GM12878 (cell line): ENCODE results near the gene LRRC61. TPM values are rescaled to one million over a fixed set of nuclear protein-coding genes. Genes with fewer than 3 reads are reported as not detected.

Source experiments
- BHLHE40 ChIP-seq, 2 experiments: fragments of 450-650 bp in 1 of 2; IDR thresholded peaks; 2 replicates each; pipeline ENCODE4 v1.6.1; 2011 to 2017; ENCODE audit warnings: low read depth in 2 of 2, borderline replicate concordance in 1 of 2, improper control_type of control experiment in 1 of 2, low read length in 1 of 2, mild to moderate bottlenecking in 1 of 2
- BRCA1 ChIP-seq: IDR thresholded peaks from 2 replicates; pipeline ENCODE4 v1.6.1; 2011; ENCODE audit warnings: low read depth, low read length, improper control_type of control experiment
- CEBPB ChIP-seq, 2 experiments: fragments of 150-350 bp in 1 of 2; IDR thresholded peaks; 2 replicates each; pipeline ENCODE4 v1.6.1; 2012 to 2014; ENCODE audit warnings: low read depth in 2 of 2, low read length in 2 of 2, borderline replicate concordance in 1 of 2, inconsistent platforms in 1 of 2
- CEBPZ ChIP-seq: fragments of 150-350 bp; IDR thresholded peaks from 2 replicates; pipeline ENCODE4 v1.6.1; 2016; ENCODE audit warnings: low read depth, low read length
- CREM ChIP-seq: IDR thresholded peaks from 2 replicates; pipeline ENCODE4 v1.6.1; 2014; ENCODE audit warnings: antibody characterized with exemption, low read depth
- FOS ChIP-seq: IDR thresholded peaks from 3 replicates; pipeline ENCODE4 v1.6.1; 2011; ENCODE audit warnings: borderline replicate concordance; ENCODE audit not compliant: insufficient read length; ENCODE audit errors: extremely low read depth
- HDGF ChIP-seq: fragments of 450-650 bp; IDR thresholded peaks from 2 replicates; pipeline ENCODE4 v1.6.1; 2016; ENCODE audit warnings: antibody characterized with exemption
- MEF2A ChIP-seq: IDR thresholded peaks from 2 replicates; pipeline ENCODE4 v1.6.1; 2011; ENCODE audit warnings: low read depth, mild to moderate bottlenecking, low read length, moderate library complexity; ENCODE audit not compliant: insufficient read depth
- NFYB ChIP-seq: IDR thresholded peaks from 2 replicates; pipeline ENCODE4 v1.6.1; 2011; ENCODE audit warnings: low read depth, mild to moderate bottlenecking, low read length, improper control_type of control experiment, moderate library complexity; ENCODE audit not compliant: insufficient read depth
- POLR2AphosphoS2 ChIP-seq: IDR thresholded peaks from 2 replicates; pipeline ENCODE4 v1.6.1; 2011; ENCODE audit warnings: low read depth, mild to moderate bottlenecking, low read length, improper control_type of control experiment, moderate library complexity
- SIX5 ChIP-seq: IDR thresholded peaks from 2 replicates; pipeline ENCODE4 v1.6.1; 2011; ENCODE audit warnings: mild to moderate bottlenecking, low read depth, low read length, moderate library complexity; ENCODE audit not compliant: severe bottlenecking
- SMAD1 ChIP-seq: fragments of 450-650 bp; IDR thresholded peaks from 2 replicates; pipeline ENCODE4 v1.6.1; 2018; ENCODE audit warnings: mild to moderate bottlenecking, low read depth; ENCODE audit not compliant: partially characterized antibody
- SMC3 ChIP-seq: IDR thresholded peaks from 2 replicates; pipeline ENCODE4 v1.6.1; 2011; ENCODE audit warnings: low read length, improper control_type of control experiment, borderline replicate concordance
- STAT3 ChIP-seq: IDR thresholded peaks from 2 replicates; pipeline ENCODE4 v1.6.1; 2011; ENCODE audit warnings: low read depth, low read length, improper control_type of control experiment
- SUZ12 ChIP-seq: fragments of 200-600 bp; sonication (generic); IDR thresholded peaks from one replicate; pipeline ENCODE4 v1.6.1; 2018; ENCODE audit warnings: antibody characterized with exemption, mild to moderate bottlenecking; ENCODE audit not compliant: unreplicated experiment
- ZNF622 ChIP-seq: fragments of 450-650 bp; IDR thresholded peaks from 2 replicates; pipeline ENCODE4 v1.6.1; 2017; ENCODE audit warnings: mild to moderate bottlenecking, inconsistent platforms
- ZSCAN29 ChIP-seq: fragments of 450-650 bp; IDR thresholded peaks from 2 replicates; pipeline ENCODE4 v1.6.1; 2017; ENCODE audit warnings: mild to moderate bottlenecking, moderate library complexity
- polyA plus RNA-seq, 11 experiments: library from polyadenylated mRNA; depleted of rRNA in 4 of 11; unstranded in 6 of 11; stranded (reverse) in 5 of 11; fragments of >200 nt; fragmentation: Nextera tagmentation in 4 of 11; fragmentation: Illumina TruSeq in 1 of 11; extraction: Ambion mirVana in 4 of 11; extraction: Trizol in 1 of 11; gene quantifications; 1 replicate in 1 of 11; 2 replicates in 10 of 11; pipeline versions ENCODE4 v1.2.1 to v1.2.3, GENCODE V29; 2011 to 2016; ENCODE audit warnings: inconsistent platforms in 2 of 11, missing spikeins in 2 of 11, low read depth in 1 of 11
- total RNA-seq, 4 experiments: library from RNA; depleted of rRNA in 3 of 4; stranded (reverse); fragments of >200 nt in 3 of 4; fragmentation: Illumina TruSeq in 1 of 4; extraction: Trizol in 1 of 4; gene quantifications; 2 replicates each; pipeline versions ENCODE4 v1.2.1 to v1.2.3, GENCODE V29; 2013 to 2021
- TF ChIP-seq, protein P1 (sequence below), 3 experiments: IDR thresholded peaks in 2 of 3; conservative IDR thresholded peaks in 1 of 3; 2 replicates each; pipeline ENCODE4 v1.5.1; 2011; ENCODE audit warnings: low read depth in 3 of 3, low read length in 3 of 3, mild to moderate bottlenecking in 3 of 3, control low read depth in 2 of 3, moderate library complexity in 2 of 3, inconsistent platforms in 1 of 3, mixed read lengths in 1 of 3; ENCODE audit not compliant: control insufficient read depth in 2 of 3, insufficient read depth in 1 of 3; ENCODE audit errors: extremely low read depth in 1 of 3
- TF ChIP-seq, protein P2 (sequence below): IDR thresholded peaks from 2 replicates; pipeline ENCODE4 v1.6.1; 2012; ENCODE audit warnings: improper control_type of control experiment, low read depth, low read length; ENCODE audit not compliant: insufficient replicate concordance

The LRRC61 gene
- total and polyA plus RNA-seq, 10 of the 15 experiments (the other 5 are each of a cell fraction or from before 2014, with no cell fraction given): 1.4 to 54.2 (median 21.8) TPM

DNA sequence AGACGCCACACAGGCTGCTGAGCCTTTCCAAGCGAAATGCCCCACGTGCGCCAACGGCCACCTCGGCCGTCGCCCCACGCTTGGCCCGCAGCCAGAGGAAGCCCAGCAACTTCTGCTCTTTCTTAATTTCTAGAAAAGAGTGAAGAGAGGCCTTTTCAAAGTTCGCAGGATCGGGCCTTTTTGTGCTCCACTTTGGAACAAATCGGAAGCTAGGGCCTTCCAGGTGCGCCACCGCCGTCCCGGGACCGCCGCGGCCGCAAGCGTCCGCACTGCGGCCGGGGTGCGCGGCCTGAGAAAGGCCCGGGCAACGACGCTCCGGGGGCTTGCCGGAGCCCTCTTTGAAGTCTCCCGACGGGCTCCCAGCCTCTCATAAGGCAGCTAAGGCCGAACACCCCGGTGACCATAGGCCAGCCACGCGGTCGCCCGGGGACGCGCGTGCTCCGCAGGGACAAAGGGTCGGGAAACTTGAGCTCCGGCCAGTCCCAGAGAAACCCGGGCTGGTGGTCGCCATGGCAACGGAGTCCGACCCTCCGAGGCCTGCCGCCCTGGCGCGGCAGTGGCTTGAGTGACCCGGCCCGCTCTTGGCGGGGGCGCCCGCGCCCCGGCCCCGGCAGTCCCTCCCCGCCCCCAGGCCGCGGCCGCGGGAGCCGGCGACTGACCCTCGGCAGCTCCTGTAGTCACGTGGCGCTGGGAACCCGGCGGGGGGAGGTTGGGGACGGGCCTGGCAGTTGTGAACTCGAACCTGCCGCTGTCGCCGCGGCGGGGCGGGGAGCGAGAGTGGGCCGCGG, 45.1 kb downstream of the LRRC61 start, which contains the start of gene REPIN1 (continued):
- no peak for TF ChIP-seq CEBPZ
- TF ChIP-seq FOS: no peak
- TF ChIP-seq, protein P1, sequence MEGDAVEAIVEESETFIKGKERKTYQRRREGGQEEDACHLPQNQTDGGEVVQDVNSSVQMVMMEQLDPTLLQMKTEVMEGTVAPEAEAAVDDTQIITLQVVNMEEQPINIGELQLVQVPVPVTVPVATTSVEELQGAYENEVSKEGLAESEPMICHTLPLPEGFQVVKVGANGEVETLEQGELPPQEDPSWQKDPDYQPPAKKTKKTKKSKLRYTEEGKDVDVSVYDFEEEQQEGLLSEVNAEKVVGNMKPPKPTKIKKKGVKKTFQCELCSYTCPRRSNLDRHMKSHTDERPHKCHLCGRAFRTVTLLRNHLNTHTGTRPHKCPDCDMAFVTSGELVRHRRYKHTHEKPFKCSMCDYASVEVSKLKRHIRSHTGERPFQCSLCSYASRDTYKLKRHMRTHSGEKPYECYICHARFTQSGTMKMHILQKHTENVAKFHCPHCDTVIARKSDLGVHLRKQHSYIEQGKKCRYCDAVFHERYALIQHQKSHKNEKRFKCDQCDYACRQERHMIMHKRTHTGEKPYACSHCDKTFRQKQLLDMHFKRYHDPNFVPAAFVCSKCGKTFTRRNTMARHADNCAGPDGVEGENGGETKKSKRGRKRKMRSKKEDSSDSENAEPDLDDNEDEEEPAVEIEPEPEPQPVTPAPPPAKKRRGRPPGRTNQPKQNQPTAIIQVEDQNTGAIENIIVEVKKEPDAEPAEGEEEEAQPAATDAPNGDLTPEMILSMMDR (IDR thresholded peaks at IDR 0.05 in 2 of 3, conservative IDR thresholded peaks at IDR 0.05 in 1 of 3; ENCODE audit: control insufficient read depth in 2 of 3, extremely low read depth in 1 of 3, insufficient read depth in 1 of 3, low read depth in 3 of 3, low read length in 3 of 3): no peak
- peak; percentile 59; the same call in 1 of the 2 replicates for TF ChIP-seq ZSCAN29
- TF ChIP-seq POLR2AphosphoS2: peak; percentile 63; the same call in 1 of the 2 replicates
- TF ChIP-seq MEF2A: no peak
- TF ChIP-seq, protein P2, sequence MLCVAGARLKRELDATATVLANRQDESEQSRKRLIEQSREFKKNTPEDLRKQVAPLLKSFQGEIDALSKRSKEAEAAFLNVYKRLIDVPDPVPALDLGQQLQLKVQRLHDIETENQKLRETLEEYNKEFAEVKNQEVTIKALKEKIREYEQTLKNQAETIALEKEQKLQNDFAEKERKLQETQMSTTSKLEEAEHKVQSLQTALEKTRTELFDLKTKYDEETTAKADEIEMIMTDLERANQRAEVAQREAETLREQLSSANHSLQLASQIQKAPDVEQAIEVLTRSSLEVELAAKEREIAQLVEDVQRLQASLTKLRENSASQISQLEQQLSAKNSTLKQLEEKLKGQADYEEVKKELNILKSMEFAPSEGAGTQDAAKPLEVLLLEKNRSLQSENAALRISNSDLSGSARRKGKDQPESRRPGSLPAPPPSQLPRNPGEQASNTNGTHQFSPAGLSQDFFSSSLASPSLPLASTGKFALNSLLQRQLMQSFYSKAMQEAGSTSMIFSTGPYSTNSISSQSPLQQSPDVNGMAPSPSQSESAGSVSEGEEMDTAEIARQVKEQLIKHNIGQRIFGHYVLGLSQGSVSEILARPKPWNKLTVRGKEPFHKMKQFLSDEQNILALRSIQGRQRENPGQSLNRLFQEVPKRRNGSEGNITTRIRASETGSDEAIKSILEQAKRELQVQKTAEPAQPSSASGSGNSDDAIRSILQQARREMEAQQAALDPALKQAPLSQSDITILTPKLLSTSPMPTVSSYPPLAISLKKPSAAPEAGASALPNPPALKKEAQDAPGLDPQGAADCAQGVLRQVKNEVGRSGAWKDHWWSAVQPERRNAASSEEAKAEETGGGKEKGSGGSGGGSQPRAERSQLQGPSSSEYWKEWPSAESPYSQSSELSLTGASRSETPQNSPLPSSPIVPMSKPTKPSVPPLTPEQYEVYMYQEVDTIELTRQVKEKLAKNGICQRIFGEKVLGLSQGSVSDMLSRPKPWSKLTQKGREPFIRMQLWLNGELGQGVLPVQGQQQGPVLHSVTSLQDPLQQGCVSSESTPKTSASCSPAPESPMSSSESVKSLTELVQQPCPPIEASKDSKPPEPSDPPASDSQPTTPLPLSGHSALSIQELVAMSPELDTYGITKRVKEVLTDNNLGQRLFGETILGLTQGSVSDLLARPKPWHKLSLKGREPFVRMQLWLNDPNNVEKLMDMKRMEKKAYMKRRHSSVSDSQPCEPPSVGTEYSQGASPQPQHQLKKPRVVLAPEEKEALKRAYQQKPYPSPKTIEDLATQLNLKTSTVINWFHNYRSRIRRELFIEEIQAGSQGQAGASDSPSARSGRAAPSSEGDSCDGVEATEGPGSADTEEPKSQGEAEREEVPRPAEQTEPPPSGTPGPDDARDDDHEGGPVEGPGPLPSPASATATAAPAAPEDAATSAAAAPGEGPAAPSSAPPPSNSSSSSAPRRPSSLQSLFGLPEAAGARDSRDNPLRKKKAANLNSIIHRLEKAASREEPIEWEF: no peak
- TF ChIP-seq SIX5: peak; percentile 30
- peak; percentile 41; the same call in 1 of the 2 replicates for TF ChIP-seq CREM
- no peak for TF ChIP-seq SMC3
- TF ChIP-seq SUZ12: no peak
- no peak for TF ChIP-seq ZNF622
- TF ChIP-seq CEBPB (IDR thresholded peaks at IDR 0.05; ENCODE audit: borderline replicate concordance in 1 of 2, low read depth in 2 of 2, low read length in 2 of 2): no peak
- peak; percentile 90 to 97 for TF ChIP-seq BHLHE40 (IDR thresholded peaks at IDR 0.05; ENCODE audit: borderline replicate concordance in 1 of 2, low read depth in 2 of 2, low read length in 1 of 2)
- no peak for TF ChIP-seq NFYB
- TF ChIP-seq HDGF: no peak
- no peak for TF ChIP-seq BRCA1
- TF ChIP-seq SMAD1: peak; percentile 88
- no peak for TF ChIP-seq STAT3
